A549 (cell line): ENCODE data around the gene EPHB1.

Source experiments
- CEBPB ChIP-seq, 2 experiments: fragments of >200 bp in 1 of 2; sonication (Bioruptor Twin) in 1 of 2; formaldehyde crosslinking in 1 of 2; IDR thresholded peaks; 2 replicates each; pipeline ENCODE4 v1.6.1; 2012 to 2016
- CHD2 ChIP-seq: fragments of 150-350 bp; IDR thresholded peaks from 2 replicates; pipeline ENCODE4 v1.6.1; 2014; ENCODE audit warnings: low read length; ENCODE audit not compliant: partially characterized antibody
- CTCF ChIP-seq: fragments of >200 bp; sonication (Bioruptor Twin); formaldehyde crosslinking; IDR thresholded peaks from 3 replicates; pipeline ENCODE4 v1.5.1; 2016
- EHMT2 ChIP-seq: fragments of 200-600 bp; sonication (generic); IDR thresholded peaks from 2 replicates; pipeline ENCODE4 v1.6.1; 2016; ENCODE audit warnings: antibody characterized with exemption, low read depth, mild to moderate bottlenecking, moderate library complexity
- JUN ChIP-seq, 2 experiments: fragments of >200 bp; sonication (Bioruptor Twin); formaldehyde crosslinking; IDR thresholded peaks; 2 replicates in 1 of 2; 3 replicates in 1 of 2; pipeline ENCODE4 v1.6.1; 2016 to 2017
- MAZ ChIP-seq: fragments of 150-350 bp; IDR thresholded peaks from 2 replicates; pipeline ENCODE4 v1.6.1; 2014; ENCODE audit warnings: antibody characterized with exemption, low read depth, low read length, borderline replicate concordance
- MYC ChIP-seq: IDR thresholded peaks from 2 replicates; pipeline ENCODE4 v1.6.1; 2012; ENCODE audit warnings: mild to moderate bottlenecking, inconsistent platforms, low read length, improper control_type of control experiment, borderline replicate concordance
- PHF8 ChIP-seq: fragments of 200-600 bp; sonication (generic); IDR thresholded peaks from 2 replicates; pipeline ENCODE4 v1.6.1; 2016; ENCODE audit warnings: low read depth, mild to moderate bottlenecking, antibody characterized with exemption, moderate library complexity, borderline replicate concordance
- POLR2A ChIP-seq: IDR thresholded peaks from 2 replicates; pipeline ENCODE4 v1.6.1; 2012; ENCODE audit warnings: mild to moderate bottlenecking, low read length
- TP53 ChIP-seq: fragments of 250-450 bp; sonication (Bioruptor Pico); IDR thresholded peaks from 2 replicates; pipeline ENCODE4 v1.5.0; 2021; ENCODE audit warnings: mild to moderate bottlenecking, moderate library complexity

DNA sequence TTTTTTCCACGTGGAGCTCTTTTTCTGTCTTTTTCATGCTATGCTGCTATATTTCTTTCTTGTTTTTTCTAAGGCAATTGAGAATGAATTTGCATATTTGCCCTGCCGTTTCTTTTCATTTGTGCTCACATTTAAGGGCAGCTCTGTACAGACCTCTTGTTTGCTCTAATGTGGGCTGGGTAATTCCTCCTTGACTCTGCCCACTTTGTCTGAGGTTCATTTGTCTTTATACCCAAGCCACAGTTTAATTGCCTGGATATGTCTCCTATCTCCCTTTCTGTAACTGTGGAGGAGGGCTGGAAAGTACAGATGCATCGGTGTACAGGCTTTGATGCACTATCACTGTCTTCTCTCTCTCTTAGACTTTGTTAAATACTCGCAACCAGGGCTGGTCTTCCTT is 195.9 kb downstream of the EPHB1 start:
- TF ChIP-seq PHF8 (no peak), CTCF (no peak), JUN (IDR thresholded peaks at IDR 0.05) (no peak), POLR2A (no peak), TP53 (CRISPR knock-in tag) (no peak), MAZ (no peak), CEBPB (IDR thresholded peaks at IDR 0.05) (no peak), MYC (no peak), EHMT2 (no peak), CHD2 (no peak)
